Activated CD4-positive, CD25-positive, alpha-beta regulatory T cell treated with anti-CD3 and anti-CD28 coated beads, Interleukin-2, amount 50 U/mL, for 24 hours (primary cell): ENCODE data around the gene NLRP14.

ENCODE experiments used
- ATAC-seq, 2 donors: fragments of 150-1000 bp; cut with Tn5 transposase; one replicate each; pipeline ENCODE4 v1.10.0; 2021; ENCODE audit warnings: mild to moderate bottlenecking in 1 of 2, moderate library complexity in 1 of 2

Gene NLRP14, protein sequence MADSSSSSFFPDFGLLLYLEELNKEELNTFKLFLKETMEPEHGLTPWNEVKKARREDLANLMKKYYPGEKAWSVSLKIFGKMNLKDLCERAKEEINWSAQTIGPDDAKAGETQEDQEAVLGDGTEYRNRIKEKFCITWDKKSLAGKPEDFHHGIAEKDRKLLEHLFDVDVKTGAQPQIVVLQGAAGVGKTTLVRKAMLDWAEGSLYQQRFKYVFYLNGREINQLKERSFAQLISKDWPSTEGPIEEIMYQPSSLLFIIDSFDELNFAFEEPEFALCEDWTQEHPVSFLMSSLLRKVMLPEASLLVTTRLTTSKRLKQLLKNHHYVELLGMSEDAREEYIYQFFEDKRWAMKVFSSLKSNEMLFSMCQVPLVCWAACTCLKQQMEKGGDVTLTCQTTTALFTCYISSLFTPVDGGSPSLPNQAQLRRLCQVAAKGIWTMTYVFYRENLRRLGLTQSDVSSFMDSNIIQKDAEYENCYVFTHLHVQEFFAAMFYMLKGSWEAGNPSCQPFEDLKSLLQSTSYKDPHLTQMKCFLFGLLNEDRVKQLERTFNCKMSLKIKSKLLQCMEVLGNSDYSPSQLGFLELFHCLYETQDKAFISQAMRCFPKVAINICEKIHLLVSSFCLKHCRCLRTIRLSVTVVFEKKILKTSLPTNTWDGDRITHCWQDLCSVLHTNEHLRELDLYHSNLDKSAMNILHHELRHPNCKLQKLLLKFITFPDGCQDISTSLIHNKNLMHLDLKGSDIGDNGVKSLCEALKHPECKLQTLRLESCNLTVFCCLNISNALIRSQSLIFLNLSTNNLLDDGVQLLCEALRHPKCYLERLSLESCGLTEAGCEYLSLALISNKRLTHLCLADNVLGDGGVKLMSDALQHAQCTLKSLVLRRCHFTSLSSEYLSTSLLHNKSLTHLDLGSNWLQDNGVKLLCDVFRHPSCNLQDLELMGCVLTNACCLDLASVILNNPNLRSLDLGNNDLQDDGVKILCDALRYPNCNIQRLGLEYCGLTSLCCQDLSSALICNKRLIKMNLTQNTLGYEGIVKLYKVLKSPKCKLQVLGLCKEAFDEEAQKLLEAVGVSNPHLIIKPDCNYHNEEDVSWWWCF

DNA sequence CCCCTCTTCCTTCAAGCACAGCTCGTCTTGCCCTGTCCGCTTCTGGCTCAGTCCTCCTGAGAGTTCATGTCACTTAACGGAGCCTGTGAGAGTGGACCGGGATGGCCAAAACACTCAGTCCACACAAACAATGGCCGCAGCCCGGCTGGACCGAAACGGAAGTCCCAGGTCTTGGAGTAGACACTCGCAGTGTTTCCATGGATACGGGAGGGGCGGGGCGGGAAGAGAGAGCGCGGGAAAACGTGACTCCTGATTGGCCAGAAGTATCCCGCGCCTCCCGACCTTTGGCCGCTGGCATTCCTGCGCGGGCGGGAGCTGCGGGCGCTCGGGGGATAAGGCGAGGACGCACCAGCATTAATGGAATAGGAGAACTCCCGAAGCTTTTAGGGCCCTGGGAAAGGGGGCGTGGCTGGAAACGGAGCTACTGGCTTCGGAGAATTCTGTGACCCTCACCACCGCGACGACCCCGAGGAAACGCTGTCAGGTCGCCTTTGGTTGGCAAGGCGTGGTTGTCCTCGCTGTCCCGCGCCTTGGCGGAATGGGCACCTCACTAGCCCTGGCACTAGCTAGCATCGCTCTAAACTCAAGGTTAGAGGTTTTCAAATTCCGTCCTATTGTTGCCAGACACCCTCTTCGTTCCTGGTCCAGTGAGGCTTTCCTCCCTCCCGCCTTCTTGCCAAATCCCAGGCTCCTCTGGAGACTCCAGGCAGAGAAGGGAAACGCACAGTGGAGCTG is at the start of gene NLRP14, which contains the start of gene ZNF214:
Gene NLRP14, plus strand, starts transcription at position 297 of the 735 bp plus-strand sequence. CDS start 18,108 bp downstream, outside the sequence.
Gene ZNF214, minus strand, starts transcription at position 164 of the 735 bp plus-strand sequence. CDS start 17,511 bp downstream, outside the sequence.
- ATAC-seq, result no peak

DNA sequence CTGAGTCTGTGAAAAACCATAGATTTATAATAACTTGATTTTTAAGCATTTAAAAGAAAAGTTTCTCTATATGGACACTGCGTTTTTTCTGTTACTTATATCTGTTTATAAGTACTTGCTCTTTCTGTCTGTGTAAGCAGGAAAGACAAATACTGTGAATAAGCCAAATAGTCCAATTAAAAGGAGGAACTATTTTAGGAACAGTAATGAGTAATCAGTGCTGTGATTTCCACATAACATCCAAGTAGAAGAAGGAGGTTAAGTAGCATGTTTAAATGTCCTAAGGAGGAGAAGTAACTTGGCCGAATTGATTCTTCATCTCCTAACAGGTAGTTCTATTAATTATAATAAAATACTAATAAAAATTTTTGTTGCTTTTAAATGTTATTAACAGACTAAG is 40.9 kb upstream of the NLRP14 start:
- ATAC-seq, result no peak

DNA sequence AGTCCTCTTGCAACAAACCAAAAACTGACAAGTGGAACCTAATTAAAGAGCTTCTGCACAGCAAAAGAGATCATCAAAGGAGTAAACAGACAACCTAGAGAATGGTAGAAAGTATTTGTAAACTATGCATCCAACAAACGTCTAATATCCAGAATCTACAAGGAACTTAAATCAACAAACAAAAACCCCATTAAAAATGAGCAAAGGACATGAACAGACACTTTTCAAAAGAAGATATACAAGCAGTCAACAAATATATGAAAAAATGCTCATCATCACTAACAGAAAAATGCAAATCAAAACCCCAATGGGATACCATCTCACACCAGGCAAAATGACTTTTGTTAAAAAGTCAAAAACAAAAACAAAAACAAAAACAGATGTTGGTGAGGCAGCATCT is 33.8 kb upstream of the NLRP14 start:
- ATAC-seq, result no peak

DNA sequence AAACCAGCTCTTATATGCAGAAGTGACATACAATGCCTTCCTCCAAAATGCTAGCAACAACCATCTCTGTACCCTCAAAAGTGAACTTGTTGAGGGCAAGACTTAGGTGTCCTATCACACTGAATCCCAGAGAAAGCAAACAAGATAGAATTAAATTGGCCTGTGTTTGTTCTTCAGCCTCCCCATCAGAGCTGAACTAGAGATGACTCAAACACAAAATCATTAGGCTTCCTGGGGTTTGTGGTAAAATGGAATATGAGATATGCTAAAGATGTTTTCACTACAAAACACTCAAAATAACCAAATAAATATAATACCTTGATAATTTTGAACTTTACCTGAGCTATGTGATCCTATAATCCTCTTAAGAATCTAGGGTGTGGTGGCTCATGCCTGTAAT is 31.8 kb upstream of the NLRP14 start:
- ATAC-seq, result no peak

DNA sequence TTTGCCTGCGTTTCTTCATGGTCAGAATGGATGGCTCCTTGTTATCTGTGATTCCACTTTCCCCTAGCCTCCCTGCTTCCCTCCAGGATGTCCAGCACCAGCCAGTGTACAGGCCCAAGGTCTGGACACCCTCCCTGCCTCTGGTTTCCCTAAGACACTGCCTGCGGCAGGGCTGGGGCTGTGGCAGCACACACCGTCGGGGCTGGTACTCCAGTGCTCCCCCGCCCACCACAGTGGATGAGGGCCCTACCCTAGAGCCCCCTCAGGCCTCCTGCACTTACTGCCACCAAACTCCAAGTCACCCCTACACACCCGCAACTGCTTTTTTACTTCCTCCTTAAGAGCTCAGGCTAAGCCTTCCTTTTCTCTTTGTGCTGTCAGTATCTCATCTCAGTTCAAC is 29.1 kb upstream of the NLRP14 start:
- no peak for ATAC-seq

DNA sequence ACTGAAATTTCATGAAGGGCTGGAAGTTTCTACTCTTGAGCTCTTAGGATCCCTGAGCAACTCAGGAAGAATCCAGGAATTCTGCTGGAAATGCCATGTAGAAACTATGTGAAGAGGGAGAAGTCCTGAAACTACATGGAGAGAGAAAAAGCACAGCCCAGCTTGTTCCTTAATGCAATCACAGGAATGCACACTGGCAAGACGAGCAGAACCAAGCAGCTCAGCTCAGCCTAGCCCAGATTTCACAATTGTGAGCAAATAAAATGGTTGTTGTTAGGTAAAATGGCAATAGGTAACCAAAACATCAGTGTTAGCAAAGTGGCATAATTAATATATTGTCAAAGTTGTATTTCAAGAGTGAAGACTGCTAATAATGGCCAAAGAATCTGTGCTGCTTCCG is 28.3 kb upstream of the NLRP14 start:
- ATAC-seq, result no peak

DNA sequence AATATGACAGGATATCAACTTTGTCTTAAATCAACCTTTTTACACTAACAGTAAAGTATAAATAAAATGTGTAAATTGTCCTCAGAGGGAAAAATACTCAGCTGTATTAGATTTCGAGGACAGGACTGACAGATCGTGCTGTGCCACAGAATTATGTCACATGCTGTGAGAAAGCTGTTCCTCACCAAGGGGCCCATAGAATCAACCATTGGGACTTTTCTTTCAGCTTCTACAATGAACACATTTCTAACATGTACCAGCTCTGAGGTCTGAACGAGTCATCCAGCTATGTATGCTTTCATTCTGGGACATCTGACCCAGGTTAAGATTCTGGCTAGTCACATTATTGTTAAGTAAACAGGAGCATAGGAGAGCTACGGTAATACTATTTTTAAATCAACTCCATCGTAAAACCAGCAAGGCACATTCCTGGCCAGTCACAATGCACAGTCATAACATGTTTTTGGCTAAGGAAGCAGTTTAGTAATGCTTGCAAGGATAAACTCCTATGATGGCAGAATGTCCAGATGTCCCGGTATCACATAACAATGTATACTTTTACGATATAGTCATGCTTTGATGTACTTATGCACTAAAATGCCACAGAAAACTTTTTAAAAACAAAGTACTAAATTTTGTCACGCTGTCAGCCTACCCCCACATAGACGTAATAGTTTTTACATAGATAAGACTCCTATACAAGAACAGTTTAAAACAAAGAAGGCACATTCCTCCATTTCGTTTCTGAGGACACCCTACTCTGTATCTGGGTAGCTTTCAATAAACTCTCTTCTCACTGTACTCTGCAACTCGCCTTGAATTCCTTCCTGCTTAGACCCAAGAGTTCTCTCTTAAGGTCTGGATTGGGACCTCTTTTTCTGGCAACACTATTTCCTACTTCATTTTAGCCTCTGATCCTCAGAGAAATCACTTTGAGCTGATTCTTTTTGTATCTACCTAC is 27.5 kb upstream of the NLRP14 start:
- ATAC-seq, result no peak

DNA sequence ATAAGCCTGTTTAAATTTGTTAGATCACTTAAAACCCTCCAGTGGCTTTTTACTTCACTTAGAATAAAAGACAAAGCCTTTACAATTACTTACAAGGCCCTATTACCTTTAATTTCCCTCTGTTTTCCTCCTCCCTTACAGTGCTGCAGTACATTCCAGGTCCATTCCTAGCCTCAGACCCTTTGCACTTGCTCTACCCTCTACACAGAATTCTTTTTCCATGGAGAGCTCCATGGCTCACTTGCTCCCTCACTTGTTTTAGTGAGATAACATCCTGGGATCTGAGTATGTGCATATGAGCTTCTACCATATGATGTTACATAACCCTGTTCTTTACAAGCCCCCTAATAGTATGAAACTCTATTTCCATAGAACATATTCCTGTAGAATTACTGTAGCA is 24.6 kb upstream of the NLRP14 start:
- no peak for ATAC-seq

DNA sequence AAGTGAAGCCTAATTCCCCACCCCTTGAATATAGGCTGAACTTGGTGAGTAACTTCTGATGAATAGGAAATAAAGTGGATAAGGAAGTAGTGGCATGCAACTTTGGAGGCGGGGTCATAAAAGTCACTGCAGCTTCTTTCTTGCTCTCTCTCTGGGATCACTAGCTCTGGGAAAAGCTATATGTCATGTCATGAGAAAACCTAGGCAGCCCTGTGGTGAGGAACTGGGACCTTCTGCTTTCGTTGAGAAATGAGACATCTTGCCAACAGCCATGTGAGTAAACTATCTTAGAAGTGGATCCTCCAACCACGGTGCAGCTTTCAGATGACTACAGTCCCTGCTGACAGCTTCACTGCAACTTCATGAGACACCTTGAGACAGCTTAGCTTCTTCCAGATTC is 15.8 kb upstream of the NLRP14 start:
- ATAC-seq, result no peak

DNA sequence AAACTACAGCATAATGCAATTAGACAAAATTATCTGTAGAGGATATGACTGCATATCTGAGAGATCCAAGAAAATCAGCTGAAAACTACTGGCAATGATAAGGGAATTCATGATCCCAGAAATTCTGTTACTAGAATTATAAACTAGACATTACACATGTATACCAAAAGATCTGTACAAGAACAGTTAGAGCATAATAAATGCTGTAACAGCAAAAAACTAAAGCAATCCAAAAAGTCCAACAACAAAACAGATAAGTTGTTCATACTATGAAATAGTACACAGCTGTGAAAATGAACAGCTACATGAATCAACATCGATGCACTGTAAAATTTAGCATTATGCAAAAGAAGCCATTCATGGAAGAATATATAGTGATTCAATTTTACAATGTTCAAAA is 6.2 kb upstream of the NLRP14 start:
- no peak for ATAC-seq

DNA sequence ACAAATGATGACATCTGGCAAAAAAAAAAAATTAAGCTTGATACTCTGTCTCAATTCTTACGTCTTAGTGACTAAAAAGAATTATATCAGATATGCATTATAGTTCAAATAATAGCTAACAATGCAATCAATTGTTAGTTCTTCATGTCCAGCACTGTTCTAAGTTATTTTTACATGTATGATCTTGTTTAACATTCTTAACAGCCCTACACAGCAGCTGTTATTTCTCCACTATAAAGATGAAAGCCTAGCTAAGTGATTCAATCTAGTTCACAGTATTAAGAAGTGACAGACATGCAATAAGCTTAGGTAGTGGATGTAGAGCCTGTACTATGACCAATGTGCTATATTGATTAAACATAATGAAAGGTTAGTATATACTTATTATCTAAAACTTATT is 4.3 kb upstream of the NLRP14 start:
- ATAC-seq, result no peak

DNA sequence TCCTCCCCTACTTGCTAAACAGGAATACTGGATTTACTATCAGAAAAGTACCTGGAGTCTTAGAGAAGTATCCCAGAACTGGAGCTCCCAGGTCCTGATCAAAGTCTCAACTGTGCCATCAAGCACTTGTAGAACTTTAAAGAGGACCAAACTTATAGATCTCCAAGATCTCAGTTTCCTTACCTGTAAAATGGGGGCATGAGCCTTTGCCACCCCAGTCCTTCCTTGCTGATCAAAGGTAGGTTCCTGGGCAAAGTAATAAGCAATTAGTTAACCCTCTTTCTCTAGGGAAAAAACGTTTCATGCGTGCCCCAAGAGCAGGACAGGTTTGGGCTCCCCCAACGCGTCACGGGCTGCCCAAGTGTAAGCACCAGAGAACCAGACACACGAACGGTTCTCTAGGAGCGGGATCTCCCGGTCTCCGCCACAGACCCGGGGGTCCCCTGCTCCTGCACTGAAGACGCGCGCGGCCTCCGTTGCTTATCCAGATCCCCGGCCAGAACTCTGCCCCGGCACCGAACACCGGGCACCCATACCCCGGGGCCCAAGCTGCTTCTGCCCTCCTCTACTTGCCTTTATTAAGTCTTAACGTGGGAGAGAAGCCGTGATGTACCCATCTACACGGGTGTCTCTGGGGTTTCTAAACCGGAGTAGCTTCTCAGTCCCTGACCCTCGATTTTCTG is 638 bp upstream of the NLRP14 start:
- no peak for ATAC-seq

DNA sequence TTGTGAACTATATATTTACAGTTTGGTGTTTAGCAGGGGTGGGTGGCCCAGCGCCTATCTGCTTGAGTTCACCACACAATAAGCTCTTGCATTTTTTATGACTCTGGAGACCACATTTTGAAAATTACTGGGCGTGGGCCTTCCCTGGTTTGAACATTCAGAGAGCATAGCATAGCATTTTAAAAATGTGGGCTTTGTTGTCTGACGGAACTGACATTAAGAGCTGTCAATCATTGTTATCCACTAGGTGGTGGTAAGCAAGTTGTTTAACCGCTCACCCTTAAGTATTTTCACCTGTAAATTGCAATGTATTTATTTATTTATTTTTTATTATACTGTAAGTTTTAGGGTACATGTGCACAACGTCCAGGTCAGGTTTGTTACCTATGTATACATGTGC is 1.0 kb downstream of the NLRP14 start:
- ATAC-seq, result no peak

DNA sequence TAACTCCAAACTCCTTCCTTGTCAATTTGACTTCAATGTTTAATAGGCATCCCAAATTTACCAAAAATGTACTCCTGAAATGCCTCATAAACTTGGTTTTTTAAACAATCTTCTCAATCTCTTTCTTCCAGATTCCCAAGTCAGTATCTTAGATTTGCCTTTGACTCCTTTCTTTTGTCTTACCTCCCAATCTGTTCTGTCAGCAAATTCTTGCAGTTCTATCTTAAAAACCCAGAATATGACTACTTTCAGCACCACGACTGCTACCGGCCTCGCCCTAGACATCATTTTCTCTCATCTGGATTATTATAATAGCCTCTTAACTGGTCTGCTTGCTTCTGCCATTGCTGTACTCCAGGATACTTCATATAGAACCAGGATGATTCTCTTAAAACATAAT is 7.9 kb downstream of the NLRP14 start:
- ATAC-seq, result no peak

DNA sequence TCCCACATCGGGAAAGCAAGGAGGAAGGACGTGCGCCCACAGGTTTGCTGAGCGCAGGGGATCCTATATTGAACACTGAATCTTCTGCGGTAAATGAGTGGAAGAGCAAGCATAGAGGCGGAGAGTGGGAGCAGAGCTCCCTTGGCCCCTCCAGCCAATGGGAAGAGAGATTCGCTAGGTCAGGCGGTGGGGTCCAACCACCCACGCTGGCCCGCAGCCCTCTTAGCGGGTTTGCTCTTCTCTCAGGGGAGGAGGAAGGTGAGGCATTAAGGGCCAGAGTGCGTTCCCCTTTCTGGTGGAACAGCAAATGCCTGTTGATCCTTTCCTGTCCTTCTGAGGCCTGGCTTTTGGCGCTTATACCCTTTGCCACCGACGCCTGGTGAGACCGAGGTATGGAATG is 10.6 kb downstream of the NLRP14 start:
- ATAC-seq, result no peak

DNA sequence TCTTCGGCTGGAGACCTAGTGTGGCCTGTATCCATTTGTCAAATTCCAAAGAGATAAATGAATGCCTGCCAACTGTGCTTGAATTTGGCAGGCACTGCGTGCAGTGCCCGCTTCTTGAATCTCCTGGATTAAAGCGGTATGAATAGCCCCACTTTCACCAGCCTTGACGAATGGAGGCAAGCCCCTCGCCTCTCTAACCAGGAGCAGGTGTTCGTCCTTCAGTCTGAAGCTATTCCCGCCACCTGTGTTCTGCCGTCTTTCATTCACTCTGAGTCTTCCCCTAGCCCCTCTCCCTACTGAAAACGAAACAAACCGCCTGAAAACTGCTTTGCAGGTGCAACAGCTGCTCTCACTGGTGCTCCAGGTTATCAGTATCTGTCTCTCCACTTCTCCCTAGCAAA is 11.2 kb downstream of the NLRP14 start:
- ATAC-seq, result no peak

DNA sequence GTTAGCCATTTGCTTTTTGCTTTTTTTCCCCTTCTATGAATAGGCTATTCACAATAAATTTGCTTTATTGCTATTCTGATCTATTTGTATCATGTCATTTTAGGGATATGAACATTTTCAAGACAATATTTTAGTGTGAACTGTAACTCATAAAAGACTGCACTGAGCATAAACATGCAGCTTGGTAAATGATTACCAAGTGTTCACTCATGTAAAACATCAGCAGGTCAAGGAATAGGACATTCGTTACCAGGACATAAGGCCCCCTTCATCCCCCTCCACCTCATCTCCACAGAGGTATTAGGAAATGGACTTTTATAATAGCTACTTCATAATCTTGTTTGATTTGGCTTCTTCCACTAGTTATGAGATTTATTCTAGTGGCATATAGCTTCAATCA is 12.4 kb downstream of the NLRP14 start:
- no peak for ATAC-seq

DNA sequence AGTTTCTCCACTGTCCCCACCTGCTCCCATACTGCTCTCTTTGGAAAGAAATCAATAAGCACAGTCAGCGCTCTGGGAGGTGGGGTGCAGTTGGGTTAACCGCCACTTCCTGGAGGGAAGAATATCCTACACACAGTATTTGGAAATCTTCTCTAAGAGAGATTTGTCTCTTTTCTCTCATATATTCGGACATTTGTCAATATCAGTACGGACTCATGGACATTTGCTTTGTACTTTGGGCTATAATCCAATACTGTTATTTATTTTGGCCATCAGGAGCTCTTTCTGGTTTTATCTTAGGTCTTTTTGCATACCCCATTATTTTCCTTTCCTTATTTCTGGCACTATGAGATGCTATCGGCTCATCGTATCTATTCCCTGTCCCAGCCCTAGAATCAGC is 13.7 kb downstream of the NLRP14 start:
- ATAC-seq, result no peak

DNA sequence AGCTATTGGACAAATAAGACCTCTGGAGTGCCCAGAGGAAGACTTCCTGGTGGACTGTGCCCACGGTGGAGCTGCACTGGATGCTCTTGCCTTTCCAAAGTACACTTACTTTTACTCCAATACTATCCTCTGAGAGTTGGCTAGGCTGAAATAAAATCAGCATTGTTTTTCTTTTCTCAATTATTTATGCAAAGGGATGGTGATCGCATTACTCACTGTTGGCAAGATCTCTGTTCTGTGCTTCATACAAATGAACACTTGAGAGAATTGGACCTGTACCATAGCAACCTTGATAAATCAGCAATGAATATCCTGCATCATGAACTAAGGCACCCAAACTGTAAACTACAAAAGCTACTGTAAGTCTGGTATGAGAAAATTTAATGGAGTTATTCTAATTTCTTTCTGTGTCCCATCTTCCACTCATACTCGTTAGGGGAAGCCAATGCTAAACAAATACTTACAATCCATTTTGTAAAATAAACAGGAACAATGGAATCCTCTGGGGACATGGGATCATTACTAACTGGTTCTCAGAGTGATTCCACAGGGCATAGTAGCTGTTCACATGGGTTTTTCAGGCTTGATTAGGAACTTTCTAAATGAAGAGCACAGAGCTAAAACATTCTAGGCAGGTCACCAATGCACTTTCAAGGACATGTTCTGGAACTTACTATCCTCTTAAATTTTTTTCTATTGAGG is 26.3 kb downstream of the NLRP14 start:
- no peak for ATAC-seq

DNA sequence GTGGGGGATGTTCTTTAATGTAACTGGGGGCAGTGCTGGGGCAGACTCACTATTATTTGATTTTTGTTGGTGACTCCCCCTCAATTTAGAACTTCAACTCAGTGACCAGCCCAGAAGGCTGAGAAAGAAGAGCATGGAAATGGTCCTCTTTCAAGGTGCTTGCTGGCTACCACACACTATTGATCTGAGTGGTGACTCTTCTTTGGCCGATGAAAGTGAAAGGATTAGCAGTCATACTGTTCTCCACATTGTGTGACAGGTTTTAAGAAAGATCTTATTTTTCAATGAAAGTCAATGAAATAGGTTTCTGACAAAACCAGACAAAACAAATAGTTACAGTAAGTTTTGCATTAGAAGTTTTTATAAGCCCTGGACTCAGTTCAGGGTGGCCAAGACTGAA is 29.9 kb downstream of the NLRP14 start:
- no peak for ATAC-seq
